Uterus (tissue), 4 donors: ENCODE measurements around the gene C7. TPM values are rescaled to one million over a fixed set of nuclear protein-coding genes. Genes with fewer than 3 reads are reported as not detected.
"Not testable (repeated sequence)": the region's sequence is repeated elsewhere in the genome, so short reads cannot be mapped to it uniquely, and the experiment has no call there.

Experiments
- DNase-seq, 2 donors: peaks; one replicate each; pipeline ENCODE4 v3.0.0-alpha.2; 2019 to 2020
- H3K27ac ChIP-seq, 2 donors: fragments of 200-600 bp; sonication (generic); 1 replicate in 1 of 2; 2 replicates in 1 of 2; pipeline ENCODE4 v1.5.1; 2016 to 2018
- H3K27me3 ChIP-seq, 2 donors: fragments of 200-600 bp; sonication (generic); one replicate each; pipeline ENCODE4 v1.5.1; 2018 to 2019; ENCODE audit warnings: control low read depth in 1 of 2
- H3K36me3 ChIP-seq, 2 donors: fragments of 200-600 bp; sonication (generic); one replicate each; pipeline ENCODE4 v1.5.1; 2019; ENCODE audit warnings: control low read depth in 1 of 2
- H3K4me1 ChIP-seq, 2 donors: fragments of 200-600 bp; sonication (generic); one replicate each; pipeline ENCODE4 v1.5.1; 2018 to 2019; ENCODE audit warnings: control low read depth in 1 of 2
- H3K4me3 ChIP-seq, 2 donors: fragments of 200-600 bp; sonication (generic); 1 replicate in 1 of 2; 2 replicates in 1 of 2; pipeline ENCODE4 v1.5.1; 2018 to 2019; ENCODE audit warnings: mild to moderate bottlenecking in 1 of 2
- H3K9me3 ChIP-seq, 2 donors: fragments of 200-600 bp; sonication (generic); one replicate each; pipeline ENCODE4 v1.5.1; 2019; ENCODE audit warnings: control low read depth in 1 of 2
- CTCF ChIP-seq, 4 experiments: fragments of 200-600 bp in 2 of 4; fragments of 450-650 bp in 2 of 4; sonication (generic) in 2 of 4; IDR thresholded peaks; one replicate each; pipeline ENCODE4 v1.5.1; 2016 to 2019; ENCODE audit warnings: antibody characterized with exemption in 4 of 4, mild to moderate bottlenecking in 2 of 4, moderate library complexity in 1 of 4
- POLR2A ChIP-seq, 2 donors: fragments of 450-650 bp; IDR thresholded peaks; one replicate each; pipeline ENCODE4 v1.6.1; 2016; ENCODE audit warnings: antibody characterized with exemption in 2 of 2, mild to moderate bottlenecking in 1 of 2, moderate library complexity in 1 of 2
- intact Hi-C: fragments of 100-400 bp; cut with DNase I; formaldehyde crosslinking; loops from one replicate; pipeline ENCODE4 v1.15.1; 2023; ENCODE audit warnings: low total_unique reads
- total RNA-seq, 4 donors: library from RNA; depleted of rRNA in 3 of 4; stranded (reverse); fragments of >200 nt in 3 of 4; gene quantifications; one replicate each; pipeline versions ENCODE4 v1.1.0 to v1.2.4, GENCODE V29; 2014 to 2023
- donor health status: DM: yes; HTN: yes; CAD: no.

The C7 gene
- total RNA-seq = 100 to 1,000 TPM; 293 to 576 (median 424) TPM

GRCh38 chr5:40909264-40909663 lies at the start of gene C7:
C7 (plus strand) TSS chr5:40909497; CDS start chr5:40909611, 114 bp downstream.
- Histone ChIP-seq H3K27me3 (no peaks in the 10 kb centered on the region), H3K4me1 (no peaks in the 10 kb centered on the region), H3K36me3 (no peaks in the 10 kb centered on the region), H3K4me3 (peak within 1 kb of the TSS in 1 of 2 donors; percentile 31), H3K27ac (peak within 1 kb of the TSS; percentile 43 to 57), H3K9me3 (no peaks in the 10 kb centered on the region)
- peak in 1 of 2 donors; percentile 17 for DNase-seq
- intact Hi-C loops = no loop called here
- no peak for TF ChIP-seq CTCF (IDR thresholded peaks at IDR 0.05)
- TF ChIP-seq POLR2A (IDR thresholded peaks at IDR 0.05) = no peak

DNA sequence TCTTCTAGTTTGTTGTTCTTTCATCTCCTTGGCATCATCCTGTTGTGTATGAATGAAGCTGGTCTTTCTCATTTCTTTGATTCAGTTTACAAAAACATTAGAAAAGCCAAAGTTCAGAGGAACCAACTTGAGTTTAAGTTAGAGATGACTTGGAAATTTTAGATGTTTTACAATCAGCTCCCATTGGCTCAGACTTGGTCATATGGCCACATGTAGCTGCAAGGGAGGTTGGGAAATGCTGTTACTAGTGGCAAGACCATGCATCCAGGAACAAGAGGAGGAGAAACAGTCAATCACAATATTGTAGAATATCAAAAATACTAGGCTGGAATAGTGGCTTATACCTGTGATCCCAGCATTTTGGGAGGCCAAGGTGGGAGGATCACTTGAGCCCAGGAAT lies 48.6 kb upstream of the C7 start:
- no peak for TF ChIP-seq POLR2A (IDR thresholded peaks at IDR 0.05)
- TF ChIP-seq CTCF (IDR thresholded peaks at IDR 0.05) = no peak
- intact Hi-C loops = no loop called here
- Histone ChIP-seq H3K36me3 (no peaks in the 10 kb centered on the region), H3K27ac (no peak overlapping the region), H3K27me3 (no peaks in the 10 kb centered on the region), H3K4me3 (no peak overlapping the region), H3K9me3 (no peaks in the 10 kb centered on the region), H3K4me1 (no peaks in the 10 kb centered on the region)
- DNase-seq = no peak

DNA sequence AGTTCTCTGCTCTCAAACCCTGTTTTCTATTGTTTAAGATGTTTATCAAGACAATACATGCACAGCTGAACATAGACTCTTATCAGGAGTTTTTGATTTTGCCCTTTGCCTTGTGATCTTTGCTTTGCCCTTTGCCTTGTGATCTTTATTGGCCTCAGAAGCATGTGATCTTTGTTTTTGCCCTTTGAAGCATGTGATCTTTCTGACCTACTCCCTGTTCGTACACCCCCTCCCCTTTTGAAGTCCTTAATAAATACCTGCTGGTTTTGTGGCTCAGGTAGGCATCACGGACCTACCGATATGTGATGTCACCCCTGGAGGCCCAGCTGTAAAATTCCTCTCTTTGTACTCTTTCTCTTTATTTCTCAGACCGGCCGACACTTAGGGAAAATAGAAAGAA lies 44.3 kb upstream of the C7 start:
- intact Hi-C loops, H3K4me3 ChIP-seq, H3K27me3 ChIP-seq, H3K36me3 ChIP-seq, H3K27ac ChIP-seq, H3K9me3 ChIP-seq, H3K4me1 ChIP-seq, DNase-seq: not testable (repeated sequence)

DNA sequence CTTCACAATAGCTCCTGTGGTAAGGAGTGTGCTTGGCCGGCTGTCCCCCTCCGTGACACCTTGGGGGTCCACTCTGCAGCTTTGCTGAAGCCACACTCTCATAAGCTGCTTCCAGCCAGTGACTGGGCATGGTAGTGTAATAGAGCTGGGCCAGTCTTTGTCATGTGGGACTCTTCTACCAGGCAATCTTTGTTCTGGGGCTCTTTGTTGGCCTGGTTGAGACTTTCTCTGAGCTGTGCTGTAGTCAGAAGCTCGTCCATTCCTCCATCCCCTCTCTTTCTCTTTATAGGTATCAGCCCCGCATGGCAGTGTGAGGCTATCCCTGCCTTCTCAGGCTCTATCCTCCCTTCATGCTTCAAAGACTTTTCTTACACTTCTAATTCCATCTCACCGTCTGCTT lies 42.5 kb upstream of the C7 start:
- no peaks in the 10 kb centered on the region for H3K4me1 ChIP-seq
- intact Hi-C loops = no loop called here
- no peaks in the 10 kb centered on the region for H3K36me3 ChIP-seq
- no peak for TF ChIP-seq CTCF (IDR thresholded peaks at IDR 0.05)
- TF ChIP-seq POLR2A (IDR thresholded peaks at IDR 0.05) = no peak
- no peaks in the 10 kb centered on the region for H3K9me3 ChIP-seq
- H3K27ac ChIP-seq = no peak overlapping the region
- DNase-seq = no peak
- H3K27me3 ChIP-seq = no peaks in the 10 kb centered on the region
- H3K4me3 ChIP-seq = no peak overlapping the region

GRCh38 chr5:40869384-40869783 lies 39.9 kb upstream of the C7 start:
- Histone ChIP-seq H3K9me3 (no peaks in the 10 kb centered on the region), H3K4me1 (no peaks in the 10 kb centered on the region), H3K4me3 (no peak overlapping the region), H3K27ac (no peak overlapping the region), H3K27me3 (no peaks in the 10 kb centered on the region), H3K36me3 (no peaks in the 10 kb centered on the region)
- no peak for TF ChIP-seq CTCF (IDR thresholded peaks at IDR 0.05)
- TF ChIP-seq POLR2A (IDR thresholded peaks at IDR 0.05) = no peak
- intact Hi-C loops = no loop called here
- no peak for DNase-seq

GRCh38 chr5:40871177-40871576 lies 38.1 kb upstream of the C7 start:
- H3K36me3 ChIP-seq = no peaks in the 10 kb centered on the region
- H3K27me3 ChIP-seq = no peaks in the 10 kb centered on the region
- no peaks in the 10 kb centered on the region for H3K4me1 ChIP-seq
- H3K4me3 ChIP-seq = no peak overlapping the region
- no peak for DNase-seq
- no peak overlapping the region for H3K27ac ChIP-seq
- intact Hi-C loops = no loop called here
- TF ChIP-seq CTCF (IDR thresholded peaks at IDR 0.05) = no peak
- TF ChIP-seq POLR2A (IDR thresholded peaks at IDR 0.05) = no peak
- H3K9me3 ChIP-seq = no peaks in the 10 kb centered on the region

DNA sequence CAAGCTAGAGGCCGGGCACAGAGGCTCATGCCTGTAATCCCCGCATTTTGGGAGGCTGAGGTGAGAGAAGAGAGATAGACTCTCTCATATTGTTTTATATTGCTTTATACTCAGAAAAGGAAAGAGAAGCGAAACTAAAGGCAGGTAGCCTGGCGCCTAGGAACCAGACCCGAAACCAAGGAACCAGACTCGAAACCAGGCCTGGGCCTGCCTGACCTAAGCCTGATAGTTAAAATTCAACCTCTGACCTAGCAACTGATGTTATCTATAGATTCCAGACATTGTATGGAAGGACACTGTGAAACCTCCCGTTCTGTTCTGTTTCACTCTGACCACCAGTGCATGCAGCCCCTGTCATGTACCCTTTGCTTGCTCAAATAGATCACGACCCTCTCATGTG lies 37.0 kb upstream of the C7 start:
- H3K36me3 ChIP-seq, H3K27ac ChIP-seq, H3K4me1 ChIP-seq, intact Hi-C loops, H3K27me3 ChIP-seq, H3K4me3 ChIP-seq, DNase-seq, H3K9me3 ChIP-seq: not testable (repeated sequence)
